ENCODE results near the gene FSTL3. TPM values are rescaled to one million over a fixed set of nuclear protein-coding genes. Genes with fewer than 3 reads are reported as not detected.

The FSTL3 gene
- total RNA-seq, 1 donor: 52.1 TPM

DNA sequence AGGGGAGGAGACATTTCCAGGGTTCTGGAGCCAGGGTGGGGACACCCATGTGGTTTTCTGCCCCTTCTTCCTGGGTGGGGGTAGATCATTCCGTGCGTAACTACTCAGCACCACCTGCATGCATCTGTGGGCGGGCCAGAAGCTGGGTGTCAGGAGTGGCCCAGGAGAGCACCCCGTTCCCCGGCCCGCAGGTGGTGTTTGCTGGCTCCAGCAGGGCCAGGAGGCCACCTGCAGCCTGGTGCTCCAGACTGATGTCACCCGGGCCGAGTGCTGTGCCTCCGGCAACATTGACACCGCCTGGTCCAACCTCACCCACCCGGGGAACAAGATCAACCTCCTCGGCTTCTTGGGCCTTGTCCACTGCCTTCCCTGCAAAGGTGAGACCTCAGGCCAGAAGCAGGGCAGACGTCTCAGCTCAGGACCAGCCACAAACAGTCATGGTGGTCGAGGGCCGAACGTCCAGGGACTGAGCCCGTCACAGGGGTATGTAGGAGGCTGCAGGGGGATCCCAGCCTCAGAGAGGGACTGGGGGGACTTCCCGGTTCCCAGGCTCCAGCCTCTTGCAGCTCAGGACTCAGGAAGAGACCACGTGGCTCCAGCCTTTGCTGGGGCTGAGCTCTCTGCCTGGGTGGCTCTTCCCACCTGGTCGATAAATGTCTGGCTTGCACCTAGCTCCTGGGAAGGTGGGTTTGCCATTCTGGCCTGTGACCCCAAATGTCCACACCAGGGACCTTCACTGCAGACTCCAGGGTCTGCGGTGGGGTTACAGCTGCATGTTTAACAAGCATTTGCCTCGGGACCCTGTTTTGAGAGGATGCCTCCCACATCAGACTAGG, 1.6 kb downstream of the FSTL3 start:
- H3K27me3 ChIP-seq (ENCODE audit: insufficient read depth, low read length): no peaks in the 10 kb centered on the region
- peak; percentile 89 for DNase-seq (ENCODE audit: insufficient read length, low spot score, missing footprints)
- no peak for TF ChIP-seq CTCF (IDR thresholded peaks at IDR 0.05; ENCODE audit: extremely low read depth, low read depth, low read length)

DNA sequence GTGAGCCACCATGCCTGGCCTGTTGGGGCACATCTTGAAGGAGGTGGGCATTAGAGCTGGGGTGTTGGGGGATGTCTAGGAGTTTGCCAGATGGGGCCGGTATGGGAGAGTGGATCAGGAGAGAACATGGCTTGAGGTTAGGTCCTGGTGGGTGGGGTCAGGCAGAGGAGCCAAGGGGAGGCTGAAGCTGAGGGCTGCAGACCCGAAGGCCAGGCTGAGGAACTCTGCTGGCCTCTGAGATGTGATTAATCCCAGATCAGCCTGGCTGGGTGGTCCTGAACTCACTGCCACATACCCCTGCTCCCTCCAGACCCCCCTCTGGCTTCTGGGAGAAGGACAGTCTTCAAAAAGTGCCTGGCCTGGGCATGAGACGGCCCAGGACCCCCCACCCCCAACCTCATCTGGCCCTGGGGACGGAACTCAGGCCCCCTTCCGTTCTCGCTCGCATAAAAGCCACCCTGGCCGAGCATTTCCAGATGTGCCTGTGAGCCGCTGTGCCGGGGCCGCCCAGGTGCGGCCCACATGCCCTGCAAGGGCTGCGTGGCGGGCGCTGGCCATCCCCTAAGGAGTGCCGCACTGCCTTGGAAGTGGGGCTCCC, 2.7 kb downstream of the FSTL3 start:
- H2AFZ ChIP-seq (ENCODE audit: low read length): no peak overlapping the region
- H3K4me3 ChIP-seq (ENCODE audit: insufficient read depth, low read length): peak overlapping the region; percentile 83
- peak overlapping the region; percentile 69 for H3K27ac ChIP-seq (ENCODE audit: low read depth, low read length)
- peaks cover 9% of the 10 kb centered on the region for H3K79me2 ChIP-seq (ENCODE audit: insufficient read depth, low read length)
- TF ChIP-seq CTCF (IDR thresholded peaks at IDR 0.05; ENCODE audit: extremely low read depth, low read depth, low read length): no peak
- DNase-seq (ENCODE audit: insufficient read length, low spot score, missing footprints): peak; percentile 64
- H4K20me1 ChIP-seq (ENCODE audit: insufficient read depth, low read length): peaks cover 12% of the 10 kb centered on the region
- H3K9me3 ChIP-seq (ENCODE audit: low read depth, low read length): no peaks in the 10 kb centered on the region
- no peaks in the 10 kb centered on the region for H3K27me3 ChIP-seq (ENCODE audit: insufficient read depth, low read length)
- H3K36me3 ChIP-seq (ENCODE audit: insufficient read depth, low read length): no peaks in the 10 kb centered on the region
- peak overlapping the region; percentile 82 for H3K4me2 ChIP-seq (ENCODE audit: insufficient read depth, low read length)
- peaks cover 12% of the 10 kb centered on the region for H3K4me1 ChIP-seq (ENCODE audit: insufficient read depth, low read length)

More for the DNA sequence above, 1.6 kb downstream of the FSTL3 start:
- Histone ChIP-seq H3K4me3 (ENCODE audit: insufficient read depth, low read length) (peak overlapping the region; percentile 75), H2AFZ (ENCODE audit: low read length) (no peak overlapping the region), H3K9me3 (ENCODE audit: low read depth, low read length) (no peaks in the 10 kb centered on the region), H3K79me2 (ENCODE audit: insufficient read depth, low read length) (peaks cover 9% of the 10 kb centered on the region), H3K27ac (ENCODE audit: low read depth, low read length) (peak overlapping the region; percentile 7), H4K20me1 (ENCODE audit: insufficient read depth, low read length) (peaks cover 12% of the 10 kb centered on the region), H3K4me1 (ENCODE audit: insufficient read depth, low read length) (peaks cover 12% of the 10 kb centered on the region), H3K4me2 (ENCODE audit: insufficient read depth, low read length) (peak overlapping the region; percentile 87), H3K36me3 (ENCODE audit: insufficient read depth, low read length) (no peaks in the 10 kb centered on the region)

GRCh38 chr19:679418-680286, 3.5 kb downstream of the FSTL3 start:
- Histone ChIP-seq H3K36me3 (ENCODE audit: insufficient read depth, low read length) (no peaks in the 10 kb centered on the region), H3K4me2 (ENCODE audit: insufficient read depth, low read length) (peak overlapping the region; percentile 82), H4K20me1 (ENCODE audit: insufficient read depth, low read length) (peaks cover 12% of the 10 kb centered on the region), H3K4me3 (ENCODE audit: insufficient read depth, low read length) (peak overlapping the region; percentile 83), H3K27ac (ENCODE audit: low read depth, low read length) (peak overlapping the region; percentile 70), H3K9me3 (ENCODE audit: low read depth, low read length) (no peaks in the 10 kb centered on the region), H3K4me1 (ENCODE audit: insufficient read depth, low read length) (peaks cover 12% of the 10 kb centered on the region), H2AFZ (ENCODE audit: low read length) (peak overlapping the region; percentile 29), H3K27me3 (ENCODE audit: insufficient read depth, low read length) (no peaks in the 10 kb centered on the region), H3K79me2 (ENCODE audit: insufficient read depth, low read length) (peaks cover 9% of the 10 kb centered on the region)
- DNase-seq (ENCODE audit: insufficient read length, low spot score, missing footprints): peak; percentile 99
- no peak for TF ChIP-seq CTCF (IDR thresholded peaks at IDR 0.05; ENCODE audit: extremely low read depth, low read depth, low read length)

All from osteoblast (primary cell).